ENCODE measurements around the gene HES2. TPM values are rescaled to one million over a fixed set of nuclear protein-coding genes. Genes with fewer than 3 reads are reported as not detected.
"Not testable (repeated sequence)": the region's sequence is repeated elsewhere in the genome, so short reads cannot be mapped to it uniquely, and the experiment has no call there.

HES2 gene
- total RNA-seq, 1 donor from 2014 or later = 7.3 TPM

DNA sequence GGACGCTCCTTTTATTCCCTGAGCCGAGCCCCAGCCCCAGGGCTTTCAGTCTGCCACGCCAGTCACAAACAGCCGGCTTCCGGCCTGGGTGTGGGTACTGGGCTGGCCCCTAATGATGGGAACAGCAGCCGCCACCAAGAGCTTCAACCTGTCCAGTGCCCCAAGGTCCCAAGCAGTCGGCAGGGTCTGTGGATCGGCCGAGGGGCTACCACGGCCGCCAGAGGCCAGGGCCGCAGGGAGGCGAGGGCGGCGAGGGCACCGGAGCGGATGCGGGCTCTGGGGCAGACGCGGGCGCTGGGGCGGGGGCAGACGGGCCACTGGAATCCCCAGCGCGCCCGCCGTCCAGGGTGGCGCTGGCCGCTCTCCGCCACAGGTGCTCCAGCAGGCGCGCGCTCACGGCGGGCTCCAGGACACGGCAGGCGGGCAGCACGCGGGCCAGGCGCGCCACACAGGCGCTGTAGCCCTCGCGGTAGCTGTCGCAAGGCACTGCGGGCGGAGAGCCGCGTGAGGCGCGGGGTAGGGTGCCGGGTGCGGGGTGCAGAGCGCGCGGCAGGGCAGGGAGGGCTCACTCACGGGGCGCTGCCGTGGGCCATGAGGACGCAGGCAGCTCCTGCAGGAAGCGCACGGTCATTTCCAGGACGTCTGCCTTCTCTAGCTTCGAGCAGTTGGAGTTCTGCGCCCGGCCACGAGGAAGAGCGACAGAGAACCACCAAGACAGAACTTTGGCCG lies 887 bp downstream of the HES2 start:
- DNase-seq (ENCODE audit: low read depth in 2 of 2) = peak; percentile 37 to 64

DNA sequence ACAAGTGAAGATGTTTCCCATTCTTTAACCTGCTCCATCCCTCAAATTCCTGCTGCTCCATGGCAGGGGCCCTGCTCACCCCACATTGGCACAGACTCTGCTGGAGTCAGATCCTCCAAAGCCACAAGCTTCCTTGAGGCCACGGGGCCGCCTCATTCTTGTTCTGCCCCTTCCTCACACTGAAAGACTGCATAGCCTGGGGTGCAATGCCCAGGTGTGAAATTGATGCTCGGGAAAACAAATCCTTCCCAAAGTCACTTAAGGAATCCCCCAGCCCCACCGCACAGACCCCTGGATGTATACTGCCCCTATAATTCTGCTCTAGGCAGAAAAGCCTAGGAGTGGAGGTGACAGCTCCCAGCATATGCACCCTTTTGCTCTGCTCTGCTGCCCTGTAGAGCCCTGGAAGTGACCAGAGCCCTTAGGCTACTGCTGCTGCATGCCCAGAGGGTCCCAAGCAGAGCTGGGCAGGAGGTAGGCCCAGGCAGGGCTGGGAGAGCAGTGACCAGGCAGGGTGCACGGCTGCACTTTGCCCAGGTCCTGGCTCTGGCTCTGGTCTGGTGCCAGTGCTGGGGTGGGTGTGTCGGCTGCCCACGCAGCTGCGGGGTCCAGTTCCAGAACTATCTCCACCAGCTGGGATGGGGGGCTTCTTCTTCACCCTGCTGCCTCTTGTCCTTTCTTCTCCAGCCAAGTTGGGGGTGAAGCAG lies 1.6 kb downstream of the HES2 start:
- DNase-seq (ENCODE audit: low read depth in 2 of 2) = no peak

GRCh38 chr1:6416906-6417305 lies 2.8 kb downstream of the HES2 start:
- DNase-seq (ENCODE audit: low read depth in 2 of 2) = no peak

DNA sequence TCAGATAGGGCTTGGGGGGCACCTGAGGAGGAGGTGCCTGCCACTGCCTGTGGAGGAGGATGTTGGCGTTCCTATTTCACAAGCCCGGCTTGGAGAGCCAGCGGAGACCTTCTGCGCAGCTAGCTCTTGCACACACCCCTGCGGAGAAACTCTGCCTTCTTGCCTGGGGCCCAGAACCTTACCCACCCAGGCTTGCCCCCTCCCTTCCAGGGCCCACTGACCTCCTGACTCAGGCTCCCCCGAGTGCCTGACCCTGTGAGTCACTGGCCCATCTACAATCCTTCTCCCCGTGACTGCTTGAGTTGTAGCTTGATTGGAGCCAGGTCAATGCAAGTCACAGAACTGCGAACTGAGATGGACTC lies 3.4 kb downstream of the HES2 start:
- DNase-seq (ENCODE audit: low read depth in 2 of 2) = no peak

GRCh38 chr1:6414881-6415626 lies 4.7 kb downstream of the HES2 start:
- DNase-seq (ENCODE audit: low read depth in 2 of 2) = no peak

DNA sequence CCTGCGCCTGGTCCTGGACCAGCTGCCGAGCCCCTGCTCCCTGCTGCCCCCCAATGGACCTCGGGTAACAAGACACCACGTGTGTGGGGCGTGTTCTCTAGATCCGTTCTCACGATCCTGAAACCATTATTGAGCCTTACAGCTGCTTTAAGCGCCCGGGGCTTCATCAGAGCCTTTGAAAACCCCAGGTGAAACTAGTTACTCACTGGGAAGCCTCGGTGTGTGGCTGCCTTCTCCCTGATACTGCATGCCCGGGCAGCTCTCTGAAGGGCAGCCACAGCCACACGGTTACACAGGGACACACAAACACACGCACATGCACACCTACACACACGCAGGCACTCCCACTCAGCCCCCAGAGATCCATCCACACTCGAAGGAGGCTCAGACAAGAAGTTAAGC lies 5.3 kb downstream of the HES2 start:
- peak; percentile 68 to 76 for DNase-seq (ENCODE audit: low read depth in 2 of 2)

DNA sequence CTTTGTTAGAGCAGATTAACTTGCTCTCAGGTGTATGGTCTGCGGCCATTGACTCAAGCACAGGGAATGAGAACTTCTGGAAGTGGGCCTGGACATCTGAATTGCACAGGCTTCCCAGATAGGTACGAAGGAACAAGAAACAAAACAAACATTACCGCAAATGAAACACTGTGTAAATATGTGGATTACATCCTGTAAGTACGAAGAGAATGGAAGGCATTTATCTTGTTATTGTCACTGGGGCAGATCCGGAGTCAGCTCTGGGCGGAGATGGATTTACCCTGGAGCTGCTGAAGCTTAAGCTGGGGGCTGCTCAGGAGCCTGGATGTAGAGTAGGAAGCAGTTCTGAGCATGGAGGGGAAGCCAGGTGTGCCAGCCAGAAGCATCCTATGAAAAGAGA lies 6.8 kb downstream of the HES2 start:
- peak in 1 of 2 donors; percentile 54 for DNase-seq (ENCODE audit: low read depth in 2 of 2)

DNA sequence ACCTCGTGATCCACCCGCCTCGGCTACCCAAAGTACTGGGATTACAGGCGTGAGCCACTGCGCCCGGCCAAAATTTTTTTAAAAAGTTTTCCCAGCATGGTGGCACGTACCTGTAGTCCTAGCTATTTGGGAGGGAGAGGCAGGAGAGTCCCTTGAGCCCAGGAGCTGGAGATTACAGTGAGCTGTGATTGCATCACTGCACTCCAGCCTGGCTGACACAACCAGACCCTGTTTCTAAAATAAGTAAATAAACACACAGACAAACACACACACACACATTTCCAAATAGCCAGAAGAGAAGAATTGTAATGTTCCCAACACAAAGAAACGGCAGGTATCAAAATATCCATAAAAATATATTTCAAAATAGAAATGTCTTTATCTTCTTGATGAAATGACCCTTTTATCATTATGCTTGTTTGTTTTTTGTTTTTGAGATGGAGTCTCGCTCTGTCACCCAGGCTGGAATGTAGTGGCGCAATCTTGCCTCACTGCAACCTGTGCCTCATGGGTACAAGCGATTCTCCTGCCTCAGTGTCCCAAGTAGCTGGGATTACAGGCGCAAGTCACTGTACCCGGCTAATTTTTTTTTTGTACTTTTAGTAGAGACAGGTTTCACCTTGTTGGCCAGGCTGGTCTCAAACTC lies 9.3 kb downstream of the HES2 start:
- DNase-seq (ENCODE audit: low read depth in 2 of 2) = no peak

DNA sequence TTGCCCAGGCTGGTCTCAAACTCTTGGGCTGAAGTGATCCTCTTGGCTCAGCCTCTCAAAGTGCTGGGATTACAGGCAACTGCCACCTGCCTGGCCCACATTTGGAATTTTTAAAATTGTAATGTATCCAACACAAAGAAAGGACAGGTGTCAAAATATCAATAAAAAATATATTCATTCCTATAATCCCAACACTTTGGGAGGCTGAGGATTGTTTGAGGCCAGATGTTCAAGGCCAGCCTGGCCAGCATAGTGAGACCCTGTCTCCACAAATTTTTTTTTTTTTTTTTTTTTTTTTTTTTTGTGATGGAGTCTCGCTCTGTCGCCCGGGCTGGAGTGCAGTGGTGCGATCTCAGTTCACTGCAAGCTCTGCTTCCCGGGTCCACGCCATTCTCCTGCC lies 10.0 kb downstream of the HES2 start:
- DNase-seq (ENCODE audit: low read depth in 2 of 2) = no peak

DNA sequence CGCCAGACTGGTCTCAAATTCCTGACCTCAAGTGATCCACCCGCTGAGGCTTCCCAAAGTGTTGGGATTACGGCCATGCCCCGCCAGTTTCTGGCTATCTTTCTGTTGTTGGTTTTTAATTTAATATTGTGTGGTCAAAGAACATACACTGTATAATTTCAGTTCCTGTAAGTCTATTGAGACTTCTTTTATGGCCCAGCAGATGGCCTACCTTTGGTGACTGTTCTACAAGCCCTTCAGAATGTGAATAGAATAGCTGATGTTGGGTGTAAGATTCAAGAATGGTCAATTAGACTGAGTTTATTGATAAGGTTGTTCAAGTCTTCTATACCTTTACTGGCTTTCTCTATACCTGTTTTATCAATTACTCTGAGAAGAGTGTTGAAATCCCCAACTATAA lies 10.7 kb downstream of the HES2 start:
- no peak for DNase-seq (ENCODE audit: low read depth in 2 of 2)

GRCh38 chr1:6408023-6408422 lies 11.7 kb downstream of the HES2 start:
- no peak for DNase-seq (ENCODE audit: low read depth in 2 of 2)

GRCh38 chr1:6401673-6402072 lies 18.0 kb downstream of the HES2 start:
- DNase-seq (ENCODE audit: low read depth in 2 of 2) = no peak

DNA sequence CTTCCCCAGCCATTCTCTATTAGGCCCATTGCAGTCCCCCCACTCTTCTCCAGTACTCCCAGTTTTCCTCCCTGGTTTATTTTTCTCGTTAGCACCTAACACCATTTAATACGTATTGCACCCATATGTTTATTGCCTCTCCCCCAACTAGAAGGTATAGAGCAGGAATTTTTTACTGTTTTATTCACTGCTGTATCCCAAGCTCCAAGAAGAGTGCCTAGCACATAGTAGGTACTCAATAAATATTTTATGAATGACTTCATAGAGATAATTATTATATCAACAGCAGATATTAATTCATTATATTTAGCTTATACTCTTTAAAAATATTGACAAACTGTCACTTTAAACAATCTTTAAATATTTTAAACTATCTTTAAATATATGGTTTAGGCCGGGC lies 20.4 kb downstream of the HES2 start:
- no peak for DNase-seq (ENCODE audit: low read depth in 2 of 2)

DNA sequence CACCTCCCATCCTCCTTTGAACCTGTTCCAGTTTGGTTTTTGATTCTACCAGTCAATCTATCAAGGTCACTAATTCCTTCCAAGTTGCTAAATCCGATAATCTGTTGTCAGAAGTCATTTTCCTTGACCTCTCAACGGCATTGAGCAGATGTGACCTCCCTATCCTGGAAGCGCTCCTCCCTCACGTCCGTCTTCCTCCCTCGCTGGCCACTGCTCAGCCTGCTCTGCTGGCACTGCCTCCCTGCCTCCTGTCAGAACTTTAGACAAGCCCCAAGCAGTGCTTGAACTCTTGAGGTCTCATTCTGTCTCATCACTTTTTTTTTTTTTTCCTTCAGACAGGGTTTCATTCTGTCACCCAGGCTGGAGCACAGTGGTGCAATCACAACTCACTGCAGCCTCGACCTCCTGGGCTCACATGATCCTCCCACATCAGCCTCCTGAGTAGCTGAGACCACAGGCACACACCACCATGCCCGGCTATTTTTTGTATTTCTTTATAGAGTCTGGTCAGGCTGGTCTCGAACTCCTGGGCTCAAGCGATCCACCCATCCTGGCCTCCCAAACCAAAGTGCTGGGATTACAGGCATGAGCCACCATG lies 21.8 kb downstream of the HES2 start:
- DNase-seq (ENCODE audit: low read depth in 2 of 2) = no peak

DNA sequence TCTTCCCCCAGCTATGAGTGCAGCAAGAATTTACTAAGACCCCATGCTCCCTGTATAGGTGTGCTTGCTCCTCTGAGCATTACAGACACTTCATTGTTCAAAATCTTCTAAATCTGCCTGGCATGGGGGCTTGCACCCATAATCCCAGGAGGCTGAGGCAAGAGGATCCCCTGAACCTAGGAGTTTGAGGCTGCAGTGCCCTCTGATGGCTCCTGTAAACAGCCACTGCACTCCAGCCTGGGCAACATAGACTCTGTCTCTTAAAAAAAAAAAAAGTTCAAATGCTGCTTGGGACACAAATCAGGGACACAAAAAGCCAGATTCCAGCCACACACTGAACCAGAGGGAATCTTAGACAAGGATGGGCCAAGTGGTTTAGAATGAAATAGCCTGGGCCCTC lies 22.7 kb downstream of the HES2 start:
- no peak for DNase-seq (ENCODE audit: low read depth in 2 of 2)

GRCh38 chr1:6395781-6396244 lies 23.9 kb downstream of the HES2 start:
- not testable (repeated sequence) for DNase-seq (ENCODE audit: low read depth in 2 of 2)

GRCh38 chr1:6395130-6395529 lies 24.6 kb downstream of the HES2 start:
- DNase-seq (ENCODE audit: low read depth in 2 of 2) = not testable (repeated sequence)

DNA sequence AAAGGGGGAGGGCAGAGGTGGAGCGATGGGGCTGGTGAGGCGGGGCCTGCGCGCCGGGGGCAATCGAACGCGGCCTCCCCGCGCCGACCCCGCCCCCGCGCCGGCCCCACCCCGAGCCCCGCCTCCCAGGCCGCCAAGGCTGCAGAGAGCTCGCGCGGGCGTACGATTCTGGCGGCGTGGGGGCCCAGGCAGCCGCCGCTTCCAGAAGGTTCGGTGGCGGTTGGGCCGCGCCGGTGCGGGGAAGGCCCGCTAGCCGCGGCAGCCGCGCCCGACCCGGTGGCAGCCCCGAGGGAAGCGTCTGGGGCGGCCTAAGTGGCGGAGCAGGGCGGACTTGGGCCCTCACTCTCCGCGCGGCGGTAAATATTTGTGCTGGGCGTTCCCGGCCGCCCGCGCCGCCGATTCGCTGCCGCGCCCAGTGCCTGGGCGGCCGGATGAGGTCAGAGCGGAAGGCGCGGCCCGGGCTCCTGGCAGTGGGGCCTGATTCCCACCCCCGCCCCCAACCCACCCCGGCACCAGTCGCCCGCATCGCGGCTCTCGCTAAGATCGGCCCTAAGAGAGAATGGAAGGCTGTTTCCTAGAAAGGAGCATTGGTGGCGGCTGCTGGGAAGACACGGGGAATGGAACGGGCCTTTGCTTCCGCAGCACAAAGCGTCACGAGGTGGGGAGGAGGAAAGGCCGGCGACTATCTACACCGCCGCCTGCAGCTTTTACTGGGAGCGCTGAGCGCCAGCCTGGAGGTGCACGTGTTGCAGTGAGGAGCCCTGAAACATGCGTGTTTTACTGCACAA lies 26.1 kb downstream of the HES2 start, which contains the start of gene ACOT7:
TSS of gene ACOT7 (minus strand) at position 368 of the 788 bp plus-strand sequence. CDS start 368 bp downstream, outside the sequence.
- peak; percentile 90 to 93 for DNase-seq (ENCODE audit: low read depth in 2 of 2)

DNA sequence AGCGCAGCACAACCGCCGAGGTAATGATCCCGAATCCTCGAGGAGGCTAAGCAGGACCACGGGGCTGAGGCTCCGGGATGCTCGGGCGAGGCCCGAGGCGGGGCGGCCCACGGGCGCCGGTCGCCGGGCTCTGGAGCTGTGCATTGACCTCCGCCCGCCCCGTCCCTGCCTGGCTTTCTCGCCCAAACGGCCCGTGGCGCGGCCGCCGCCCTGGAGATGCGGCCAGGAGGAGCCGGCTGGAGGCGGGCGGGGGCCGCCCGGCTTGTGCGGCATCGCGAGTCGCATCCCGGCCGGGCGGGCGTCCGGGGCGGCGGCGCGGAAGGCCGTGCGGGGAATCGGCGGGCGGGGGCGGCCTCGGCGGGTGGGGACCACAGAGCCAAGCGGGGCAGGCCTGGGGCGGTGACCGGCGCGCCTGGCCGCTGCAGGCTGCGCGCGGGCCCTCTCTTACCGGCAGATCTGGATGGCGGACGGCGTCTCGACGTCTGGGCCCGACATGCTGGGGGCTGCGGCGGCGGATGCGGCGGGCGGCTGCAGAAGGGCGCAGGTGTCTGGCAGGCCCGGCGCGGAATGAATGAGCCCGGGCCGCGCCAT lies 26.8 kb downstream of the HES2 start:
- no peak for DNase-seq (ENCODE audit: low read depth in 2 of 2)

Measured in lung microvascular endothelial cell (primary cell).